Panc1 (cell line): ENCODE results near the gene PDE1C. TPM values are rescaled to one million over a fixed set of nuclear protein-coding genes. Genes with fewer than 3 reads are reported as not detected.

ENCODE experiments used
- ATAC-seq: fragments of 200-7000 bp; cut with Tn5 transposase; 2 replicates; pipeline ENCODE4 v1.9.1; 2020; ENCODE audit warnings: mild to moderate bottlenecking, moderate library complexity
- BruUV-seq: library from RNA; stranded (reverse); fragments of 400-500 nt; replicated peaks from 2 replicates; lab custom pipeline; 2021; lab: Mats Ljungman, UMichigan
- CTCF ChIA-PET: fragments of 300-600 bp; sonication (Branson Sonifier 250); formaldehyde crosslinking; loops from one replicate; lab custom pipeline; 2022; ENCODE audit warnings: antibody characterized with exemption; lab: Charles Lee
- POLR2A ChIA-PET: fragments of 300-600 bp; sonication (Branson Sonifier 250); formaldehyde crosslinking; loops from one replicate; lab custom pipeline; 2022; ENCODE audit warnings: antibody characterized with exemption; lab: Charles Lee
- DNase-seq: peaks from one replicate; pipeline ENCODE4 v3.0.0-alpha.2; 2010; ENCODE audit warnings: low read depth, low spot score
- H3K27ac ChIP-seq: 2 replicates; pipeline ENCODE4 v1.5.1; 2011; ENCODE audit warnings: mild to moderate bottlenecking, low read length, inconsistent platforms
- H3K27me3 ChIP-seq: fragments of 200-500 bp; sonication (Bioruptor generic); 2 replicates; pipeline ENCODE4 v1.6.0; 2014; ENCODE audit warnings: low read length, inconsistent platforms; ENCODE audit not compliant: control insufficient read depth, insufficient read depth
- H3K36me3 ChIP-seq: fragments of 200-500 bp; sonication (Bioruptor generic); 2 replicates; pipeline ENCODE4 v1.5.1; 2014; ENCODE audit warnings: inconsistent platforms, mild to moderate bottlenecking, low read length, moderate library complexity; ENCODE audit not compliant: control insufficient read depth, insufficient read depth
- H3K4me1 ChIP-seq: 2 replicates; pipeline ENCODE4 v1.5.1; 2011; ENCODE audit warnings: inconsistent platforms, mild to moderate bottlenecking, low read length, moderate library complexity; ENCODE audit not compliant: control insufficient read depth, insufficient read depth
- H3K4me3 ChIP-seq, 2 experiments: 2 replicates each; pipeline ENCODE4 v1.5.1; 2011 to 2012; ENCODE audit warnings: low read depth in 2 of 2, low read length in 2 of 2, mild to moderate bottlenecking in 2 of 2, inconsistent platforms in 1 of 2, moderate library complexity in 1 of 2
- H3K9me3 ChIP-seq: fragments of 200-500 bp; sonication (Bioruptor generic); 2 replicates; pipeline ENCODE4 v1.5.1; 2014; ENCODE audit warnings: low read depth, mild to moderate bottlenecking, inconsistent platforms, low read length, moderate library complexity; ENCODE audit not compliant: control insufficient read depth, insufficient read depth
- POLR2AphosphoS5 ChIP-seq: IDR thresholded peaks from 2 replicates; pipeline ENCODE4 v1.6.1; 2012; ENCODE audit warnings: mild to moderate bottlenecking, low read depth, low read length, moderate library complexity
- SIN3A ChIP-seq: IDR thresholded peaks from 2 replicates; pipeline ENCODE4 v1.6.1; 2012; ENCODE audit warnings: low read depth, mild to moderate bottlenecking, low read length, moderate library complexity, borderline replicate concordance; ENCODE audit not compliant: insufficient read depth
- TCF7L2 ChIP-seq: IDR thresholded peaks from 2 replicates; pipeline ENCODE4 v1.6.1; 2011; ENCODE audit warnings: mild to moderate bottlenecking, low read depth, low read length, inconsistent platforms
- in situ Hi-C: cut with HindIII; loops from 2 replicates; pipeline ENCODE4 v1.10.0; 2016; ENCODE audit warnings: low sequenced_read_pairs, low pct_unique_long_range_greater_than_20kb
- intact Hi-C: fragments of 100-400 bp; cut with micrococcal nuclease; formaldehyde crosslinking; loops from one replicate; pipeline ENCODE4 v1.10.0; 2022; ENCODE audit not compliant: unreplicated experiment
- total RNA-seq: library from RNA; stranded (reverse); gene quantifications from one replicate; pipeline ENCODE4 v1.2.1, GENCODE V29; 2021; ENCODE audit not compliant: unreplicated experiment
- TF ChIP-seq, protein P1 (sequence below): fragments of 450-650 bp; IDR thresholded peaks from 2 replicates; pipeline ENCODE4 v1.5.1; 2017; ENCODE audit warnings: mild to moderate bottlenecking
- TF ChIP-seq, protein P2 (sequence below), 2 experiments: IDR thresholded peaks; 2 replicates each; pipeline ENCODE4 v1.6.1; 2011 to 2012; ENCODE audit warnings: low read depth in 2 of 2, control low read depth in 1 of 2, low read length in 1 of 2, mild to moderate bottlenecking in 1 of 2, moderate library complexity in 1 of 2; ENCODE audit not compliant: insufficient read depth in 1 of 2

PDE1C gene
- total RNA-seq, 1 experiment from 2014 or later, result not detected

- ChIA-PET POLR2A (no interaction called here), CTCF (no interaction called here)
- no peaks in the 10 kb centered on the region for H3K27me3 ChIP-seq
- no peak overlapping the region for H3K27ac ChIP-seq
- no peaks in the 10 kb centered on the region for H3K9me3 ChIP-seq
- no peak for DNase-seq
- H3K4me3 ChIP-seq, result no peak overlapping the region
- no TSS peak for BruUV-seq
- TF ChIP-seq SIN3A, result no peak
- no peak for TF ChIP-seq TCF7L2
- no peak for TF ChIP-seq POLR2AphosphoS5
- TF ChIP-seq, protein P1, sequence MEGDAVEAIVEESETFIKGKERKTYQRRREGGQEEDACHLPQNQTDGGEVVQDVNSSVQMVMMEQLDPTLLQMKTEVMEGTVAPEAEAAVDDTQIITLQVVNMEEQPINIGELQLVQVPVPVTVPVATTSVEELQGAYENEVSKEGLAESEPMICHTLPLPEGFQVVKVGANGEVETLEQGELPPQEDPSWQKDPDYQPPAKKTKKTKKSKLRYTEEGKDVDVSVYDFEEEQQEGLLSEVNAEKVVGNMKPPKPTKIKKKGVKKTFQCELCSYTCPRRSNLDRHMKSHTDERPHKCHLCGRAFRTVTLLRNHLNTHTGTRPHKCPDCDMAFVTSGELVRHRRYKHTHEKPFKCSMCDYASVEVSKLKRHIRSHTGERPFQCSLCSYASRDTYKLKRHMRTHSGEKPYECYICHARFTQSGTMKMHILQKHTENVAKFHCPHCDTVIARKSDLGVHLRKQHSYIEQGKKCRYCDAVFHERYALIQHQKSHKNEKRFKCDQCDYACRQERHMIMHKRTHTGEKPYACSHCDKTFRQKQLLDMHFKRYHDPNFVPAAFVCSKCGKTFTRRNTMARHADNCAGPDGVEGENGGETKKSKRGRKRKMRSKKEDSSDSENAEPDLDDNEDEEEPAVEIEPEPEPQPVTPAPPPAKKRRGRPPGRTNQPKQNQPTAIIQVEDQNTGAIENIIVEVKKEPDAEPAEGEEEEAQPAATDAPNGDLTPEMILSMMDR, result no peak
- TF ChIP-seq, protein P2, sequence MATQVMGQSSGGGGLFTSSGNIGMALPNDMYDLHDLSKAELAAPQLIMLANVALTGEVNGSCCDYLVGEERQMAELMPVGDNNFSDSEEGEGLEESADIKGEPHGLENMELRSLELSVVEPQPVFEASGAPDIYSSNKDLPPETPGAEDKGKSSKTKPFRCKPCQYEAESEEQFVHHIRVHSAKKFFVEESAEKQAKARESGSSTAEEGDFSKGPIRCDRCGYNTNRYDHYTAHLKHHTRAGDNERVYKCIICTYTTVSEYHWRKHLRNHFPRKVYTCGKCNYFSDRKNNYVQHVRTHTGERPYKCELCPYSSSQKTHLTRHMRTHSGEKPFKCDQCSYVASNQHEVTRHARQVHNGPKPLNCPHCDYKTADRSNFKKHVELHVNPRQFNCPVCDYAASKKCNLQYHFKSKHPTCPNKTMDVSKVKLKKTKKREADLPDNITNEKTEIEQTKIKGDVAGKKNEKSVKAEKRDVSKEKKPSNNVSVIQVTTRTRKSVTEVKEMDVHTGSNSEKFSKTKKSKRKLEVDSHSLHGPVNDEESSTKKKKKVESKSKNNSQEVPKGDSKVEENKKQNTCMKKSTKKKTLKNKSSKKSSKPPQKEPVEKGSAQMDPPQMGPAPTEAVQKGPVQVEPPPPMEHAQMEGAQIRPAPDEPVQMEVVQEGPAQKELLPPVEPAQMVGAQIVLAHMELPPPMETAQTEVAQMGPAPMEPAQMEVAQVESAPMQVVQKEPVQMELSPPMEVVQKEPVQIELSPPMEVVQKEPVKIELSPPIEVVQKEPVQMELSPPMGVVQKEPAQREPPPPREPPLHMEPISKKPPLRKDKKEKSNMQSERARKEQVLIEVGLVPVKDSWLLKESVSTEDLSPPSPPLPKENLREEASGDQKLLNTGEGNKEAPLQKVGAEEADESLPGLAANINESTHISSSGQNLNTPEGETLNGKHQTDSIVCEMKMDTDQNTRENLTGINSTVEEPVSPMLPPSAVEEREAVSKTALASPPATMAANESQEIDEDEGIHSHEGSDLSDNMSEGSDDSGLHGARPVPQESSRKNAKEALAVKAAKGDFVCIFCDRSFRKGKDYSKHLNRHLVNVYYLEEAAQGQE (IDR thresholded peaks at IDR 0.05; ENCODE audit: insufficient read depth in 1 of 2, low read depth in 2 of 2, low read length in 1 of 2), result no peak
- no peaks in the 10 kb centered on the region for H3K36me3 ChIP-seq
- no peak for ATAC-seq
- H3K4me1 ChIP-seq, result no peaks in the 10 kb centered on the region
- in situ Hi-C loops (no loop called here), intact Hi-C loops (no loop called here)
These were observed 212.2 kb downstream of the PDE1C start for GRCh38 chr7:31858055-31858454.

DNA sequence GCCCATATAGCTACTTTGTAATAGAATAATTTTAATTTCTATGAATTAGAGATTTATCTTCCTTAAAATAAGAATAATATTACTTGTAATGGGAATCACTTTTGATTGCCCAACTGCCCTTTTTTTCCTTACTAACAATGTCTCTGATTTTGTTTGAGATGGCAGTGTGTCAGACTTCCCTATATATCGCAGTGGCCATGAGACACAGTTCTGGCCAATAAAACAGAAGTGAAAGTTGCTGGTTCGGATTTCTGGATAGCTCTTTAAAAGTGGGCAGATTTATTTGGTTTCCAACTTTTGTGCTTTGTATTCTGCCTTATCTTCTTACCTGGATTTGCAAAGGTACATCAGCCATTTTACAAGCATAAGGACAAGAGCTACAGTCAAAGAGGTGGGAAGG lies 213.0 kb downstream of the PDE1C start:
- BruUV-seq, result no TSS peak
- TF ChIP-seq, protein P2 (IDR thresholded peaks at IDR 0.05; ENCODE audit: insufficient read depth in 1 of 2, low read depth in 2 of 2, low read length in 1 of 2), result no peak
- TF ChIP-seq POLR2AphosphoS5 (no peak), SIN3A (no peak), TCF7L2 (no peak)
- TF ChIP-seq, protein P1, result no peak
- ATAC-seq, result no peak
- Histone ChIP-seq H3K36me3 (no peaks in the 10 kb centered on the region), H3K4me3 (no peak overlapping the region), H3K9me3 (no peaks in the 10 kb centered on the region), H3K27me3 (no peaks in the 10 kb centered on the region), H3K27ac (no peak overlapping the region), H3K4me1 (no peaks in the 10 kb centered on the region)
- ChIA-PET POLR2A (no interaction called here), CTCF (no interaction called here)
- intact Hi-C loops (no loop called here), in situ Hi-C loops (no loop called here)
- no peak for DNase-seq
